ENCODE data around the gene RARRES2. TPM values are rescaled to one million over a fixed set of nuclear protein-coding genes. Genes with fewer than 3 reads are reported as not detected.

The RARRES2 gene
- total and polyA plus RNA-seq, 2 of the 13 experiments (the other 11 are each of a cell fraction or from before 2014, with no cell fraction given): 134 to 172 TPM

GRCh38 chr7:150388709-150389531, 47.5 kb upstream of the RARRES2 start (continued):
- TF ChIP-seq ZHX2 (IDR thresholded peaks at IDR 0.05; ENCODE audit: low read depth) (0 out of 2 replicates have a peak, but pooled peaks have one; percentile 31), ZHX2 (CRISPR knock-in tag; IDR thresholded peaks at IDR 0.05; ENCODE audit: borderline replicate concordance) (0 out of 2 replicates have a peak, but pooled peaks have one; percentile 54), ESRRA (CRISPR knock-in tag; IDR thresholded peaks at IDR 0.05; ENCODE audit: low read depth) (peak; percentile 87), SMARCE1 (IDR thresholded peaks at IDR 0.05; ENCODE audit: borderline replicate concordance) (no peak), KLF16 (CRISPR knock-in tag; IDR thresholded peaks at IDR 0.05) (peak in 1 of 2 experiments; percentile 96; a peak in 2 of 4 replicates), CTCF (CRISPR knock-in tag; IDR thresholded peaks at IDR 0.05) (peak; percentile 100), ASH2L (IDR thresholded peaks at IDR 0.05; ENCODE audit: insufficient read length, low read depth, low read length) (peak; percentile 73), ZBTB4 (CRISPR knock-in tag; IDR thresholded peaks at IDR 0.05; ENCODE audit: borderline replicate concordance) (peak; percentile 75), TFE3 (CRISPR knock-in tag; IDR thresholded peaks at IDR 0.05) (peak; percentile 100), BCL3 (CRISPR knock-in tag; IDR thresholded peaks at IDR 0.05) (peak; percentile 79; the same call in 1 of the 2 replicates), SETDB1 (CRISPR knock-in tag; IDR thresholded peaks at IDR 0.05; ENCODE audit: borderline replicate concordance) (no peak), ZNF776 (CRISPR knock-in tag; IDR thresholded peaks at IDR 0.05) (peak; percentile 86; the same call in 1 of the 2 replicates)

Measured in HepG2 (cell line).